Cardiac fibroblast (primary cell): ENCODE measurements around the gene ATP10B.
"Not testable (repeated sequence)": the region's sequence is repeated elsewhere in the genome, so short reads cannot be mapped to it uniquely, and the experiment has no call there.

Experiments used
- DNase-seq, 2 donors: peaks; one replicate each; pipeline versions ENCODE4 v3.0.0 to v3.0.0-alpha.2; 2010; ENCODE audit warnings: low read depth in 2 of 2
- H3K4me3 ChIP-seq, 2 donors: replicated peaks in 1 of 2; 1 replicate in 1 of 2; 2 replicates in 1 of 2; pipeline ENCODE4 v1.5.1; 2011; ENCODE audit warnings: low read depth in 2 of 2, low read length in 2 of 2, mild to moderate bottlenecking in 2 of 2, moderate library complexity in 1 of 2
- CTCF ChIP-seq: IDR thresholded peaks from one replicate; pipeline ENCODE4 v1.5.1; 2011; ENCODE audit warnings: low read depth, mild to moderate bottlenecking, low read length, inconsistent platforms

The ATP10B gene

GRCh38 chr5:160852049-160852448 is at the start of gene ATP10B:
Gene ATP10B, minus strand, starts transcription at chr5:160852211. Its CDS starts 164,137 bp downstream, at chr5:160688074.
- no peak for DNase-seq
- TF ChIP-seq CTCF: no peak
- H3K4me3 ChIP-seq: no peak within 1 kb of the TSS

GRCh38 chr5:160901656-160902055 is 49.6 kb upstream of the ATP10B start:
- no peak for TF ChIP-seq CTCF
- no peak overlapping the region for H3K4me3 ChIP-seq
- DNase-seq: no peak

- no peak for DNase-seq
- no peak overlapping the region for H3K4me3 ChIP-seq
- TF ChIP-seq CTCF: no peak
Observed at GRCh38 chr5:160899735-160900134, 47.7 kb upstream of the ATP10B start.

GRCh38 chr5:160893180-160893964 is 41.4 kb upstream of the ATP10B start:
- not testable (repeated sequence) for DNase-seq, H3K4me3 ChIP-seq

GRCh38 chr5:160887780-160888179 is 35.8 kb upstream of the ATP10B start:
- H3K4me3 ChIP-seq: no peak overlapping the region
- TF ChIP-seq CTCF: no peak
- no peak for DNase-seq

GRCh38 chr5:160873560-160874200 is 21.7 kb upstream of the ATP10B start:
- H3K4me3 ChIP-seq, DNase-seq: not testable (repeated sequence)

- DNase-seq: no peak
- TF ChIP-seq CTCF: no peak
- H3K4me3 ChIP-seq: no peak overlapping the region
Observed at GRCh38 chr5:160869989-160870521, 18.0 kb upstream of the ATP10B start.
